SW480 (cell line): Measurements from ENCODE around the gene PAFAH2.

ENCODE experiments used
- DNase-seq: peaks from one replicate; pipeline ENCODE4 v3.0.0-alpha.2; 2016; ENCODE audit warnings: low spot score

The PAFAH2 gene

GRCh38 chr1:26031196-26031595 lies 33.3 kb upstream of the PAFAH2 start:
- DNase-seq, result no peak

GRCh38 chr1:26029864-26030481 lies 32.1 kb upstream of the PAFAH2 start:
- no peak for DNase-seq

GRCh38 chr1:26029054-26029863 lies 31.4 kb upstream of the PAFAH2 start:
- DNase-seq, result no peak

- DNase-seq, result no peak
These were observed 30.7 kb upstream of the PAFAH2 start for GRCh38 chr1:26028490-26028980.

- no peak for DNase-seq
These were observed 30.0 kb upstream of the PAFAH2 start for GRCh38 chr1:26027716-26028489.

GRCh38 chr1:26025517-26025916 lies 27.7 kb upstream of the PAFAH2 start:
- DNase-seq, result no peak

GRCh38 chr1:26025060-26025459 lies 27.2 kb upstream of the PAFAH2 start:
- DNase-seq, result no peak

- no peak for DNase-seq
These were observed 26.0 kb upstream of the PAFAH2 start for GRCh38 chr1:26023826-26024225.

- no peak for DNase-seq
These were observed 25.1 kb upstream of the PAFAH2 start for GRCh38 chr1:26023009-26023408.

- no peak for DNase-seq
These were observed 24.5 kb upstream of the PAFAH2 start for GRCh38 chr1:26022404-26022779.

- DNase-seq, result no peak
These were observed 24.0 kb upstream of the PAFAH2 start, which contains the start of gene EXTL1 for GRCh38 chr1:26021647-26022403. EXTL1 (plus strand) TSS chr1:26021775; CDS start chr1:26022647, 872 bp downstream.

- DNase-seq, result no peak
These were observed 23.2 kb upstream of the PAFAH2 start for GRCh38 chr1:26020941-26021646.

- DNase-seq, result no peak
These were observed 22.5 kb upstream of the PAFAH2 start for GRCh38 chr1:26020330-26020768.

- DNase-seq, result no peak
These were observed 21.9 kb upstream of the PAFAH2 start for GRCh38 chr1:26019641-26020315.

- DNase-seq, result no peak
These were observed 19.7 kb upstream of the PAFAH2 start for GRCh38 chr1:26017606-26018005.

- no peak for DNase-seq
These were observed 19.2 kb upstream of the PAFAH2 start for GRCh38 chr1:26016953-26017545.

GRCh38 chr1:26016258-26016952 lies 18.5 kb upstream of the PAFAH2 start:
- no peak for DNase-seq

- DNase-seq, result no peak
These were observed 17.5 kb upstream of the PAFAH2 start for GRCh38 chr1:26015358-26015757.

GRCh38 chr1:26014179-26014578 lies 16.3 kb upstream of the PAFAH2 start:
- no peak for DNase-seq

- DNase-seq, result no peak
These were observed 15.0 kb upstream of the PAFAH2 start for GRCh38 chr1:26012864-26013263.
